GM19452 (cell line): ENCODE results near the gene TAPT1.

Source experiments
- ATAC-seq: cut with Tn5 transposase; IDR thresholded peaks from one replicate; pipeline ENCODE4 v1.9.1; 2021; ENCODE audit not compliant: unreplicated experiment

TAPT1 gene

DNA sequence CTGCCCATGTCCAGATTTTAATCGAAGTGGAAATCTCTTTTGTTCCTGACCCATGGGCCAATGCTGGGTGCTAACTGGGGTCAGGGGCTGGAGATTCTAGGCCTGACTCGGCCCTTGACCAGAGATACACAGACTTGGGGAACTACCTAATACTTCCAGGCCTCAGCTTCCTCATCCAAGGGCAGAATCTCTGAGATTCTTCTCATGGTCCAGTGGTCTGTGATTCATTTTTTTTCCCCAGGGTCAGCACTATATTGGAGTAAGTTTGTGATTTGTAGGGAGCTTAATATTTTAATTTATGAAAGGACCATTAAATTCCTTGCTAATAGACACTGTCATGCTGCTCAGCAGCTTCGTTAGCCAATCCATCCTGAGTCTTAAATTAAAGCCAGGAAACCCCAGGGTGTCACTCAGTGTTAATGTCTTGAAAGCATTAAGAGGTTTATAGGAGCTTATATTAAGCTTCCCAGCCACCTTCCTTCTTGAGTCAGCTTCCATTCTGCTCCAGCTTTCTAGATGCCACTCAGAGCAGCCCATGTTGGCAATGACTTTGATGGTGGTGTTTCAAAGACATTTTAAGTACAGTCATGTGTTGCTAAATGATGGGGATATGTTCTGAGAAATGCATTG is 115.5 kb downstream of the TAPT1 start:
- ATAC-seq: no peak
